ENCODE results near the gene NIPSNAP2. TPM values are rescaled to one million over a fixed set of nuclear protein-coding genes. Genes with fewer than 3 reads are reported as not detected.

NIPSNAP2 gene
- polyA plus RNA-seq, 1 of the 3 experiments (the other 2 are of a cell fraction): 57.5 TPM

DNA sequence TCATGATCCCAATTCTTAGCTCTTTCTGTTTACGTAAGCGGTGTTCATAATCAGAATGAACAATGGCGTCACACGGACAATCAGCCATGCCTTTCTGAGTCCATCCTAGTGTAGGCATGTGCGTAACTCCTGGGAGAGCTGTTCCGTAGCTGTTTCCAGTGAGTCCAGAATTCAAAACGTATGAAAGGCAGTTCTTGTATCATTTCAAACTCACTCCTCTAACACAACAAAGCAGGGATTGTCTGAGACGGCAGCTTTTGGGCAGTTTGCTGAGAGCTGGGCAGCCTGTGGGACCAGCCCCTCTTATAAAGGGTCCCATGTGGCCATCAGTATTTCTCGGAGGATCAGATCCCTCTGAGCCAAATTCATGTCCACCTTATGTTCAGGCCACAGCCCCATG lies 43.5 kb downstream of the NIPSNAP2 start:
- Histone ChIP-seq H3K4me3 (ENCODE audit: low read depth in 2 of 2, low read length in 1 of 2) (no peak overlapping the region), H3F3A (replicated peaks; ENCODE audit: insufficient read depth) (peaks cover 2% of the 10 kb centered on the region), H3K4me1 (ENCODE audit: control insufficient read depth in 1 of 2, insufficient read depth in 2 of 2, low read depth in 1 of 2, low read length in 1 of 2) (no peaks in the 10 kb centered on the region), H3K9ac (no peak overlapping the region), H3K79me2 (ENCODE audit: insufficient read depth) (no peaks in the 10 kb centered on the region), H3K4me2 (no peak overlapping the region), H3K9me2 (no peaks in the 10 kb centered on the region), H4K20me1 (ENCODE audit: insufficient read depth) (no peaks in the 10 kb centered on the region), H3K9me3 (no peaks in the 10 kb centered on the region), H3K27ac (ENCODE audit: low read depth in 2 of 2, low read length in 1 of 2) (no peak overlapping the region), H2AFZ (ENCODE audit: low read depth) (no peak overlapping the region), H3K27me3 (ENCODE audit: insufficient read depth) (no peaks in the 10 kb centered on the region), H3K36me3 (replicated peaks in 1 of 2; ENCODE audit: control insufficient read depth in 1 of 2, insufficient read depth in 2 of 2, low read length in 1 of 2) (peaks cover 3 to 14% of the 10 kb centered on the region in 2 experiments)
- CTCF ChIA-PET: interaction anchor here (1.1 to 6.9 kb wide), 8 partner anchors 13 to 367 kb away, joined by 3 to 67 read pairs (median 5); partner anchors contain the start of genes NIPSNAP2 and PSPH
- DNase-seq: no peak
- WGBS (ENCODE audit: low lambda C conversion rate): 95% methylated on average over 9 of the region's 9 CpGs
- TF ChIP-seq MEF2A (IDR thresholded peaks at IDR 0.05; ENCODE audit: borderline replicate concordance, low read depth) (no peak), RAD21 (IDR thresholded peaks at IDR 0.05; ENCODE audit: low read length) (no peak), CHD2 (IDR thresholded peaks at IDR 0.05; ENCODE audit: low read length, partially characterized antibody) (no peak), GATA2 (CRISPR knock-in tag; IDR thresholded peaks at IDR 0.05) (no peak), NRF1 (IDR thresholded peaks at IDR 0.05; ENCODE audit: low read depth, low read length) (no peak)
- POLR2A ChIA-PET: interaction anchor here (0.6 to 0.8 kb wide), 2 partner anchors 43 to 57 kb away, joined by 3 to 4 read pairs; no protein-coding TSS in a partner anchor

DNA sequence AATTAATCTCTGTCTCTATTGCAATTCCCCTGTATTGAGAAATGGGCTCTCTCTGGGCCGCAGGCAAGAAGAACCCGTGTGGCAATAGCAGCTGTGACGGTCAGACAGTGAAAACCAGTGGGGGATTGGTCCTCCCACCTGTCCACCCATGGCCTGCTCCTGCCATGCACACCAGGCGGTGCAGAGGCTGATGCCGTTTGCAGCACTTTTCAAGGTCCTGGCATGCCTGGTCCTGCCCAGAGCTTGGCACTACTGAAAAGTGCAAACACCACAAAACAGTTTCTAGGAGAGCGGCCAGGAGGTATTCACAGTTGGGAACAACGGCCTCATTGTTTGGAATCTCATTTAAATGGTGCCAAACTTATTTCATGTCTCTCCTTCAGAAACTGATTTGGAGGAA lies 45.3 kb downstream of the NIPSNAP2 start:
- H3K9me3 ChIP-seq: no peaks in the 10 kb centered on the region
- no peak overlapping the region for H3K27ac ChIP-seq (ENCODE audit: low read depth in 2 of 2, low read length in 1 of 2)
- no peaks in the 10 kb centered on the region for H3K27me3 ChIP-seq (ENCODE audit: insufficient read depth)
- H3K9ac ChIP-seq: no peak overlapping the region
- H4K20me1 ChIP-seq (ENCODE audit: insufficient read depth): no peaks in the 10 kb centered on the region
- H3K4me2 ChIP-seq: no peak overlapping the region
- H3K36me3 ChIP-seq (replicated peaks in 1 of 2; ENCODE audit: control insufficient read depth in 1 of 2, insufficient read depth in 2 of 2, low read length in 1 of 2): peaks cover 5 to 30% of the 10 kb centered on the region in 2 experiments
- ChIA-PET CTCF (interaction anchor here (0.7 to 6.9 kb wide), 4 partner anchors 64 to 83 kb away, joined by 3 to 67 read pairs (median 10); partner anchors contain the start of gene PHKG1), POLR2A (no interaction called here)
- H3K4me3 ChIP-seq (ENCODE audit: low read depth in 2 of 2, low read length in 1 of 2): no peak overlapping the region
- DNase-seq: no peak
- H3K9me2 ChIP-seq: no peaks in the 10 kb centered on the region
- WGBS (ENCODE audit: low lambda C conversion rate): 87% methylated on average over 7 of the region's 7 CpGs
- TF ChIP-seq EZH2phosphoT487 (IDR thresholded peaks at IDR 0.05; ENCODE audit: borderline replicate concordance, low read depth) (no peak), EP300 (IDR thresholded peaks at IDR 0.05; ENCODE audit: borderline replicate concordance in 1 of 2, low read depth in 1 of 2, low read length in 1 of 2) (no peak), CHD2 (IDR thresholded peaks at IDR 0.05; ENCODE audit: low read length, partially characterized antibody) (no peak), RAD21 (IDR thresholded peaks at IDR 0.05; ENCODE audit: low read length) (no peak)
- TF ChIP-seq, protein P1, sequence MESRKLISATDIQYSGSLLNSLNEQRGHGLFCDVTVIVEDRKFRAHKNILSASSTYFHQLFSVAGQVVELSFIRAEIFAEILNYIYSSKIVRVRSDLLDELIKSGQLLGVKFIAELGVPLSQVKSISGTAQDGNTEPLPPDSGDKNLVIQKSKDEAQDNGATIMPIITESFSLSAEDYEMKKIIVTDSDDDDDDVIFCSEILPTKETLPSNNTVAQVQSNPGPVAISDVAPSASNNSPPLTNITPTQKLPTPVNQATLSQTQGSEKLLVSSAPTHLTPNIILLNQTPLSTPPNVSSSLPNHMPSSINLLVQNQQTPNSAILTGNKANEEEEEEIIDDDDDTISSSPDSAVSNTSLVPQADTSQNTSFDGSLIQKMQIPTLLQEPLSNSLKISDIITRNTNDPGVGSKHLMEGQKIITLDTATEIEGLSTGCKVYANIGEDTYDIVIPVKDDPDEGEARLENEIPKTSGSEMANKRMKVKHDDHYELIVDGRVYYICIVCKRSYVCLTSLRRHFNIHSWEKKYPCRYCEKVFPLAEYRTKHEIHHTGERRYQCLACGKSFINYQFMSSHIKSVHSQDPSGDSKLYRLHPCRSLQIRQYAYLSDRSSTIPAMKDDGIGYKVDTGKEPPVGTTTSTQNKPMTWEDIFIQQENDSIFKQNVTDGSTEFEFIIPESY (IDR thresholded peaks at IDR 0.05; ENCODE audit: borderline replicate concordance, low read depth): no peak
- TF ChIP-seq, protein P2, sequence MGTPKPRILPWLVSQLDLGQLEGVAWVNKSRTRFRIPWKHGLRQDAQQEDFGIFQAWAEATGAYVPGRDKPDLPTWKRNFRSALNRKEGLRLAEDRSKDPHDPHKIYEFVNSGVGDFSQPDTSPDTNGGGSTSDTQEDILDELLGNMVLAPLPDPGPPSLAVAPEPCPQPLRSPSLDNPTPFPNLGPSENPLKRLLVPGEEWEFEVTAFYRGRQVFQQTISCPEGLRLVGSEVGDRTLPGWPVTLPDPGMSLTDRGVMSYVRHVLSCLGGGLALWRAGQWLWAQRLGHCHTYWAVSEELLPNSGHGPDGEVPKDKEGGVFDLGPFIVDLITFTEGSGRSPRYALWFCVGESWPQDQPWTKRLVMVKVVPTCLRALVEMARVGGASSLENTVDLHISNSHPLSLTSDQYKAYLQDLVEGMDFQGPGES (IDR thresholded peaks at IDR 0.05; ENCODE audit: low read depth, low read length): no peak
- no peaks in the 10 kb centered on the region for H3K4me1 ChIP-seq (ENCODE audit: control insufficient read depth in 1 of 2, insufficient read depth in 2 of 2, low read depth in 1 of 2, low read length in 1 of 2)
- peaks cover 2% of the 10 kb centered on the region for H3F3A ChIP-seq (replicated peaks; ENCODE audit: insufficient read depth)
- no peaks in the 10 kb centered on the region for H3K79me2 ChIP-seq (ENCODE audit: insufficient read depth)
- no peak overlapping the region for H2AFZ ChIP-seq (ENCODE audit: low read depth)
